ENCODE data around the gene EPS8L2. TPM values are rescaled to one million over a fixed set of nuclear protein-coding genes. Genes with fewer than 3 reads are reported as not detected.
"Not testable (repeated sequence)": the region's sequence is repeated elsewhere in the genome, so short reads cannot be mapped to it uniquely, and the experiment has no call there.

Gene EPS8L2
- total RNA-seq, 2 donors from 2014 or later = 126 to 153 TPM

DNA sequence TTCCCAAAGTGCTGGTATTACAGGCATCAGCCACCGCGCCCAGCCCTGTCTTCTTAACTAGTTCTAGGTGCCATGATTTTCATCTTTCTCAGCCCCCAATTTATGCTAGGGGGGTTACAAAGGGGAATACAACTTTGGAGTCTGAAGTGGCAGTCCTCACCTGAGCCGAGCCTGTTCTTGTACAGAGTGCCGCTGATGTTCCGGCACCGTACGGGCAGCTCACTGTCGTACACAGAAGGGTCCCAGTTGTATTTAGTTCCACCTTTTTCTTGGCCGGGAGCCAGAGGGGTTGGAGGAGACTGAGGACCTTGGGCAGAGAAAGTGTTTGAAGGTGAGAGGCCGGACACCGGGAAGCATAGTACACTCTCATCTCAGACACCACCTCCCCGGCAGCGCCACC lies 18.3 kb upstream of the EPS8L2 start:
- ATAC-seq = no peak
- intact Hi-C loops (cut with DNase I) = no loop called here

DNA sequence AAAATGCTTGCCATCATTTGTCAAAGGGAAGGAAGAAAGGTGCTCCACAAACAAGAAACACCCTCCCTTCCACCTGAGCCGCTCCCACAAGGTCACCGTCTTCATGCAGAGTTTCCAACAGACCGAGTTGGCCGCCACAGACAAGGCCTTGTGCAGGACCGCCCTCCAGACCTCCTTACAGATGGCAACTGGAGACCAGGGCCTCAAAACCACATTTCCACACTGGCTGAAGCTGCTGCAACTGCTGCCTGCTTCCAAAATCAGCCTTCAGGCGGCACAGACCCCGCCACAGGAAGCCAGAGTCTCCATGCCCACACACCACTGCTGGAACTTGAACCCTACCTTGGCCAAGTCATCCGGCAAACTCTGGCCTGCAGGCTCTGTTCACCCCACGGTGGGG lies 17.4 kb upstream of the EPS8L2 start:
- H3K4me1 ChIP-seq = peaks cover 13% of the 10 kb centered on the region
- no peaks in the 10 kb centered on the region for H3K27me3 ChIP-seq
- H3K4me3 ChIP-seq = no peak overlapping the region
- H3K9me3 ChIP-seq = no peaks in the 10 kb centered on the region
- DNase-seq (peak in 1 of 4 donors; percentile 52), ATAC-seq (no peak)
- no peak for TF ChIP-seq CTCF (IDR thresholded peaks at IDR 0.05)
- no peak for TF ChIP-seq POLR2A (IDR thresholded peaks at IDR 0.05)
- 62 to 81% methylated on average over 9 of the region's 9 CpGs for WGBS, 2 donors
- H3K36me3 ChIP-seq (replicated peaks in 1 of 2; ENCODE audit: insufficient read depth in 1 of 2, low read depth in 2 of 2) = peaks cover 5 to 10% of the 10 kb centered on the region in 2 donors
- intact Hi-C loops (cut with DNase I) = no loop called here
- H3K27ac ChIP-seq = peak overlapping the region in 1 of 4 donors; percentile 0

More for the DNA sequence above, 18.3 kb upstream of the EPS8L2 start:
- no peak for DNase-seq
- Histone ChIP-seq H3K27me3 (no peaks in the 10 kb centered on the region), H3K27ac (no peak overlapping the region), H3K4me1 (peaks cover 4% of the 10 kb centered on the region), H3K4me3 (no peak overlapping the region), H3K36me3 (replicated peaks in 1 of 2; ENCODE audit: insufficient read depth in 1 of 2, low read depth in 2 of 2) (peaks cover 5 to 11% of the 10 kb centered on the region in 2 donors), H3K9me3 (no peaks in the 10 kb centered on the region)
- WGBS, 2 donors = 85 to 86% methylated on average over 13 of the region's 13 CpGs
- TF ChIP-seq CTCF (IDR thresholded peaks at IDR 0.05) = no peak
- no peak for TF ChIP-seq POLR2A (IDR thresholded peaks at IDR 0.05)

DNA sequence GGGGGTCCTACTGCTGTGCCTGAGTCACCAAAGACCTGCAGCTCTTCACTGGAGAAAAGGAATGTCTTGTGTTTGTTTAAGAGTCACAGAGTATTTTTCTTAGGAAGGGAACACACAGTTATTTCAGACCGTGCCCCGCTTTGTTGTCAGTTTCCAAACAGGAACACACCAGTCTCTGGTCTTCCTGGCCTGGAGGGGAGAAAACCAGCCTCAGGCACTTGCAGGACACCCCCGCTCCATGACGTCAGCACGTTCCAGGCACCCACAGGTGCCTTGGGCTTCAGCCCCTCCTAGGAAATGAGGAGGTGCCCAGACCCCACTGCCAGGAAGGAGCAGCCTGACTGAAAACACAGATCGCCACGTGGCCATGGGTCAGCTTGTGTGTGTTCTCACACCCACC lies 16.4 kb upstream of the EPS8L2 start:
- Histone ChIP-seq H3K4me1 (peaks cover 19% of the 10 kb centered on the region), H3K4me3 (no peak overlapping the region), H3K27ac (no peak overlapping the region), H3K9me3 (no peaks in the 10 kb centered on the region), H3K27me3 (no peaks in the 10 kb centered on the region), H3K36me3 (replicated peaks in 1 of 2; ENCODE audit: insufficient read depth in 1 of 2, low read depth in 2 of 2) (peaks cover 0 to 6% of the 10 kb centered on the region in 2 donors)
- intact Hi-C loops (cut with DNase I) = no loop called here
- ATAC-seq (no peak), DNase-seq (no peak)
- TF ChIP-seq CTCF (IDR thresholded peaks at IDR 0.05) (no peak), POLR2A (IDR thresholded peaks at IDR 0.05) (no peak)
- 85 to 94% methylated on average over 2 to 7 of the region's 7 CpGs for WGBS, 2 donors

DNA sequence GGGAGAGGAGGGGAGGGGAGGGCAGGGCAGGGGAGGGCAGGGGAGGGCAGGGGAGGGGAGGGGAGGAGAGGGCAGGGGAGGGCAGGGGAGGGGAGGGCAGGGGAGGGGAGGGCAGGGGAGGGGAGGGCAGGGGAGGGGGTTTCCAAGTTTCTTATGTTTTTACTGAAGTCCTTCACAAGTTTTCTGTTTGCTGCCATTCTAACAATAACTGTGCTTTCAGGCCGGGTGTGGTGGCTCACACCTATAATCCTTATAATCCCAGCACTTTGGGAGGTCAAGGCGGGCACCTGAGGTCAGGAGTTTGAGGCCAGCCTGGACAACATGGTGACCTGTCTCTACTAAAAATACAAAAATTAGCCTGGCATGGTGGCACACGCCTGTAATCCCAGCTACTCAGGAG lies 15.8 kb upstream of the EPS8L2 start:
- DNase-seq; H3K27ac ChIP-seq; H3K9me3 ChIP-seq; ATAC-seq; H3K36me3 ChIP-seq (replicated peaks in 1 of 2; ENCODE audit: insufficient read depth in 1 of 2, low read depth in 2 of 2); H3K27me3 ChIP-seq; intact Hi-C loops (cut with DNase I); H3K4me3 ChIP-seq: not testable (repeated sequence)
- peaks cover 19% of the 10 kb centered on the region for H3K4me1 ChIP-seq
- WGBS, 2 donors = 92 to 100% methylated on average over 3 of the region's 3 CpGs

GRCh38 chr11:690738-691633 lies 15.0 kb upstream of the EPS8L2 start:
- peaks cover 19% of the 10 kb centered on the region for H3K4me1 ChIP-seq
- TF ChIP-seq POLR2A (IDR thresholded peaks at IDR 0.05) (no peak), CTCF (IDR thresholded peaks at IDR 0.05) (peak in 1 of 7 experiments; percentile 4)
- ATAC-seq (no peak), DNase-seq (peak in 2 of 4 donors; percentile 50 to 81)
- intact Hi-C loops (cut with DNase I) = no loop called here
- H3K27ac ChIP-seq = peak overlapping the region in 2 of 4 donors; percentile 19 to 34
- no peaks in the 10 kb centered on the region for H3K9me3 ChIP-seq
- no peak overlapping the region for H3K4me3 ChIP-seq
- no peaks in the 10 kb centered on the region for H3K27me3 ChIP-seq
- 54 to 66% methylated on average over 25 to 27 of the region's 27 CpGs for WGBS, 2 donors
- peaks cover 0 to 6% of the 10 kb centered on the region in 2 donors for H3K36me3 ChIP-seq (replicated peaks in 1 of 2; ENCODE audit: insufficient read depth in 1 of 2, low read depth in 2 of 2)

Measured in body of pancreas (tissue), 4 donors.